K562 (cell line): Measurements from ENCODE around the gene USP32. TPM values are rescaled to one million over a fixed set of nuclear protein-coding genes. Genes with fewer than 3 reads are reported as not detected.
A peak's percentile ranks its signal among the peaks of the same experiment; 100 is the strongest.

Source experiments
- CEBPZ ChIP-seq: fragments of 150-350 bp; IDR thresholded peaks from 2 replicates; pipeline ENCODE4 v1.6.1; 2014; ENCODE audit warnings: low read depth, mild to moderate bottlenecking, low read length, borderline replicate concordance
- ELK1 ChIP-seq: sonication (generic); formaldehyde crosslinking; IDR thresholded peaks from 2 replicates; pipeline ENCODE4 v1.8.1; 2022; ENCODE audit warnings: missing genetic modification reagents
- FOXJ2 ChIP-seq: fragments of 200-800 bp; sonication (Bioruptor generic); IDR thresholded peaks from 2 replicates; pipeline ENCODE4 v1.6.1; 2016; ENCODE audit warnings: missing genetic modification characterization, missing compliant biosample characterization
- GABPB2 ChIP-seq: fragments of 250-450 bp; sonication (Bioruptor Pico); conservative IDR thresholded peaks from 2 replicates; pipeline ENCODE4 v1.5.1; 2021; ENCODE audit warnings: mild to moderate bottlenecking
- GATA2 ChIP-seq: sonication (generic); formaldehyde crosslinking; IDR thresholded peaks from 2 replicates; pipeline ENCODE4 v1.4.0; 2020; ENCODE audit warnings: mild to moderate bottlenecking, missing genetic modification reagents
- HLTF ChIP-seq: fragments of 450-650 bp; IDR thresholded peaks from 2 replicates; pipeline ENCODE4 v1.6.1; 2016
- NCOR1 ChIP-seq: fragments of 450-650 bp; IDR thresholded peaks from 2 replicates; pipeline ENCODE4 v1.6.1; 2016; ENCODE audit warnings: mild to moderate bottlenecking, moderate library complexity
- NUFIP1 ChIP-seq: fragments of 450-650 bp; IDR thresholded peaks from 2 replicates; pipeline ENCODE4 v1.6.1; 2018; ENCODE audit not compliant: partially characterized antibody
- SIRT6 ChIP-seq: IDR thresholded peaks from one replicate; pipeline ENCODE4 v1.6.1; 2012; ENCODE audit warnings: low read depth, mild to moderate bottlenecking, control low read depth, inconsistent platforms, low read length, moderate library complexity
- SRF ChIP-seq, 2 experiments: fragments of 250-450, 450-650 bp in 1 of 2; sonication (Bioruptor Pico) in 1 of 2; sonication (generic) in 1 of 2; formaldehyde crosslinking; IDR thresholded peaks; 2 replicates each; pipeline versions ENCODE4 v1.5.0 to v1.5.1; 2020 to 2022; ENCODE audit warnings: mild to moderate bottlenecking in 1 of 2, missing genetic modification reagents in 1 of 2
- TAF1 ChIP-seq: IDR thresholded peaks from 2 replicates; pipeline ENCODE4 v1.6.1; 2011; ENCODE audit warnings: mild to moderate bottlenecking, low read length, moderate library complexity; ENCODE audit not compliant: insufficient read depth, control insufficient read depth, severe bottlenecking; ENCODE audit errors: extremely low read depth
- TEAD2 ChIP-seq: fragments of 450-650 bp; IDR thresholded peaks from 2 replicates; pipeline ENCODE4 v1.6.1; 2016; ENCODE audit warnings: missing genetic modification characterization, control low read depth, missing compliant biosample characterization
- ZBTB11 ChIP-seq, 3 experiments: fragments of 200-800 bp in 1 of 3; fragments of 250-450 bp in 1 of 3; fragments of 450-650 bp in 1 of 3; sonication (Bioruptor Pico) in 1 of 3; sonication (Bioruptor generic) in 1 of 3; formaldehyde crosslinking in 1 of 3; IDR thresholded peaks; 2 replicates each; pipeline versions ENCODE4 v1.6.1 to v1.8.0; 2016 to 2022; ENCODE audit warnings: mild to moderate bottlenecking in 2 of 3, missing genetic modification characterization in 2 of 3, missing compliant biosample characterization in 1 of 3, moderate library complexity in 1 of 3
- ZBTB7A ChIP-seq: IDR thresholded peaks from 2 replicates; pipeline ENCODE4 v1.6.1; 2011; ENCODE audit warnings: low read depth, mild to moderate bottlenecking, low read length, moderate library complexity, borderline replicate concordance; ENCODE audit not compliant: control insufficient read depth
- ZNF274 ChIP-seq: IDR thresholded peaks from 2 replicates; pipeline ENCODE4 v1.6.1; 2011; ENCODE audit warnings: low read depth, mild to moderate bottlenecking, low read length, moderate library complexity, borderline replicate concordance
- polyA plus RNA-seq, 8 experiments: library from polyadenylated mRNA; depleted of rRNA in 4 of 8; stranded (reverse) in 5 of 8; unstranded in 3 of 8; fragments of >200 nt; fragmentation: Nextera tagmentation in 2 of 8; fragmentation: Illumina TruSeq in 1 of 8; extraction: Ambion mirVana in 2 of 8; extraction: Trizol in 1 of 8; gene quantifications; 2 replicates each; pipeline versions ENCODE4 v1.2.1 to v1.2.3, GENCODE V29; 2011 to 2014; ENCODE audit warnings: inconsistent platforms in 1 of 8, missing spikeins in 1 of 8
- total RNA-seq, 7 experiments: library from RNA; depleted of rRNA in 6 of 7; stranded (reverse); fragments of >200 nt in 6 of 7; fragmentation: Illumina TruSeq in 2 of 7; extraction: Trizol in 2 of 7; gene quantifications; 2 replicates each; pipeline versions ENCODE4 v1.2.1 to v1.2.3, GENCODE V29; 2011 to 2021; ENCODE audit warnings: low replicate concordance in 1 of 7

The USP32 gene
- total and polyA plus RNA-seq, 9 of the 15 experiments (the other 6 are each of a cell fraction or from before 2014, with no cell fraction given): 18.0 to 69.3 (median 47.1) TPM

- TF ChIP-seq SRF (CRISPR knock-in tag; IDR thresholded peaks at IDR 0.05) (no peak), NCOR1 (peak; percentile 60), HLTF (no peak), SIRT6 (no peak), ZBTB7A (no peak), GABPB2 (no peak), NUFIP1 (no peak), GATA2 (peak; percentile 50; the same call in 1 of the 2 replicates), ZBTB11 (CRISPR knock-in tag; IDR thresholded peaks at IDR 0.05) (no peak; a peak in 1 of 6 replicates), ELK1 (CRISPR knock-in tag) (no peak), CEBPZ (no peak), TAF1 (no peak), TEAD2 (tag) (no peak), ZNF274 (no peak), FOXJ2 (peak; percentile 50; the same call in 1 of the 2 replicates)
Observed at GRCh38 chr17:60388742-60389141, 3.2 kb downstream of the USP32 start (continued).
